Dermis microvascular lymphatic vessel endothelial cell (primary cell): ENCODE measurements around the gene FRMD4B. TPM values are rescaled to one million over a fixed set of nuclear protein-coding genes. Genes with fewer than 3 reads are reported as not detected.

Source experiments
- DNase-seq, 2 donors: peaks; one replicate each; pipeline versions ENCODE4 v3.0.0 to v3.0.0-alpha.2; 2010; ENCODE audit warnings: low read depth in 2 of 2
- total RNA-seq: library from RNA; depleted of rRNA; stranded (reverse); fragments of >200 nt; gene quantifications from 2 replicates; pipeline ENCODE4 v1.2.1, GENCODE V29; 2014

FRMD4B gene
- total RNA-seq, 1 donor from 2014 or later: 67.8 TPM

DNA sequence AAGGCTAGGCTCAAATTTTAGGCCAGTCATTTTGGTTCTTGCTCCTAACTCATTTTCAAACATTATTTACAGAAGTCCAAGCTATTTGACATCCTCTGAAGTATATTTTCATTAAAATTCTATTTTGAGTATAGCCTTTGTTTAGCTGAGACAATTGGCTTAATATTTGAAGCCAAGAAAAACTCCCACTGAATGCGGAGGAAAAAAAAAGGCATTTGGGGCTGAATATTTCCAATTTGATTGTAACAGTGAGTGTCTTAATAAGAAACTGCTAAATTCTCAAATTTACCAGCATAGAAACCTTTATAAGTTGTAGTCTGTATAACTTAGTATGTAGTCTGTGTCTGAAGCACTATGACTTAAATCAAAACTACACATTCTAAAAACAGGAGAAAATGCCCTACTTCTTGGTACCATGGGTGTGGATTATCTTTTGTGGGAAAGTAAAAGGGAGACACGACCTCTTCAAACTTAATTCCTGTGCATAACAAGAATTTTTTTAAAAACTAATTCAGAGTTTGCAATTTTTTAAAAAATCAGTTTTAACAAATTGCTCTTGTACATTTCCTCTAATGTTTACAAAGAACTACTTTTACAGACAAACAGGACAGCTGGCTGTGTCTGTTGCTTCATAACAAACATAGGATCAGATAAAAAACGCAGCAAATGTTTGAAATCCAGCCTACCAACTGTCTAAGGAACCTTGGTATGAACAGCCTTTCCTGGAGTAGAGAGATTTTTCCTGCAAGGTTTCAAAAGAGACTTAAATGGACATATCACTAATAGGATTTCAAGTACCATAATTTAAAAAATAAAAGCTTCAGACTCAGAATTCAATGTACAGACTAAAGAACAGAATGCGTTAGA is 210.8 kb downstream of the FRMD4B start:
- peak in 1 of 2 donors; percentile 27 for DNase-seq

DNA sequence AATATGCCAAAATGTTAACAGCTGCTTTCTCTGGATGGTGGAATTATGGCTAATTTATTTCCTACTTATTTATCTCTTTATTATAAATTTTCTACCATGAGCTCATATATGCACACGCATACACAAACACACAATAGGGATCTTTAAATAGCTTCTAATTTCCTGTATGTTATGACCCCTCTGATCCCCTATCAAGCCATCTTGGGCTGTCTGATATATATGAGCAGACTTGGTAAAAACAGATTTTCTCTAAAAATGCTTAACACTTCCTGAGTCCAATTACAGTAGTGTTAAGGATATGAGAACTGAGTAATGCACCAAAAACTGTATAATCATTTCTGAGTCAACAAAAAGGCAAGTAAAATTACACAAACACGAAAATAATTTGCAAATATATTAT is 211.4 kb downstream of the FRMD4B start:
- peak in 1 of 2 donors; percentile 76 for DNase-seq

DNA sequence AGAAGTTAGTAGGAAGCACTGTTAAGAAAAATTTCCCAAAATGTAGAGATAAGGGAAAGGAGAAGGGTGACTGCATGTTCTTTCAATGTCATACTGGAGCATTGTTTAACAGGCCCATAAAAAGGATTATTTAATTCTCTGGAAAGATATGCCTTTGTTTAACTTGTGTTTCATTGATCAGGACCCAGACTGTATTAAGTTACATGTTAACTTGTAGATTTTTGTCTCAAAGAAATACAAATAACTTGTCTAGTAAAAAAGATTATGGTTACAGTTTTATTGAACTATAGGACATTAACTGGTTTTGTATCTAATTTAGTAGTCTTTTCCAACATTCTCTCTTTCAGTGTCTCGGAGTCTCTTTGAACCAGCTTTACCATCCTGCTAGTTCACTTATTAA is 213.8 kb downstream of the FRMD4B start:
- no peak for DNase-seq

DNA sequence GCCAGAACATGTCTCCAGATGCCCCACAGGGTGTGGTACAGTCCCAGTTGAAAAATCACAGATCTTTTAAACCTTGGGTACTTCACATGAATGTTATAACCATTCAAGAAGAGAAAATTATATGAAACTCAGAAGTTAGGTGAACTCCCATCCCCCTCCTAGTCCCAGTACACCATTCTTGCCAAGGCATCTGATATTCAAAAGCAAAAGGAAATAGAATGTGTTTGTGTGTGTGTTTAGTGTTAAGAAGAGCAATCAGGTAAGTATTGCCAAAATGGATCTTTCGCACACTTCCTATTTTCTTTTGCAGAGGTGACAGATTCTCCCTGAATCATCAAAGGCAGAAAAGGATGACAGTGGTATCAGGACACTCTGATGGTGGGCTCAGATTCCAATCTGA is 219.4 kb downstream of the FRMD4B start:
- DNase-seq: no peak

DNA sequence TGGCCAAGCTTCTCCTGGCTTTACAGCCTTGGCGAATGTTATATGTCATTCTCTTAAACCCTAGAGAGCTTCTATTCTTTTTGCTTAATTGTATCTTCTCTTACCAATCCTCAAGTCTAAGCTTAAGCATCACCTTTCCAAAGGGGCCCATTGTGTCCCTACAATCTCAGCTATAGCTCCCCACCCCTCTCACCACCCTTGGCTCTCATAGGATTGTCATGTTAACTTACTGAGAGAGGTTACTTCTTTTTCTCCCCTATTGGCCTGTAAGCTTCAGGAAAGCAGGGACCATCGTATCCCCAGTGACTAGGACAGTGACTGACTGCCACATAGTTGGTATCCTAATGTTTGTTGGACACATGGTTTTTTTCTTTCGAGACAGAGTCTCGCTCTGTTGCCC is 220.1 kb downstream of the FRMD4B start:
- no peak for DNase-seq

DNA sequence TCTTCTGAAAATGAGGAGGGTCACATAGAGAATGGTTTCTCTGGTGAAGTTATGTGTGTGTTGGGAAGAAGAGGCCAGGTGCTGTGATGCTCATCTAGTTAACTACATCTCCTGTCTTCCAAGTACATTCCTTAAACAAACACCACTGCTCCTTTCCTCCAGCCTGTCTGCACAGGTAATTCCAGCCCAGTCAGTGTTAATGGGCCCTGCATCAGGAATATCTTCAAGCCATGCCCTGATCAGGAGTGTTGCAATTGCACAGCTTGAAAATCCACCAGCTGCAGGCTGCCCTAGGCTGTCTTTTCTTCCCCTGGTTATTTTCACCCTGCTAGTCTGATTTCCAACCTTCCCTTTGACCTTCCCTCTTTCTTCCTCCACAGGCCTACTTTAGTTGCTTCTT is 221.6 kb downstream of the FRMD4B start:
- no peak for DNase-seq

DNA sequence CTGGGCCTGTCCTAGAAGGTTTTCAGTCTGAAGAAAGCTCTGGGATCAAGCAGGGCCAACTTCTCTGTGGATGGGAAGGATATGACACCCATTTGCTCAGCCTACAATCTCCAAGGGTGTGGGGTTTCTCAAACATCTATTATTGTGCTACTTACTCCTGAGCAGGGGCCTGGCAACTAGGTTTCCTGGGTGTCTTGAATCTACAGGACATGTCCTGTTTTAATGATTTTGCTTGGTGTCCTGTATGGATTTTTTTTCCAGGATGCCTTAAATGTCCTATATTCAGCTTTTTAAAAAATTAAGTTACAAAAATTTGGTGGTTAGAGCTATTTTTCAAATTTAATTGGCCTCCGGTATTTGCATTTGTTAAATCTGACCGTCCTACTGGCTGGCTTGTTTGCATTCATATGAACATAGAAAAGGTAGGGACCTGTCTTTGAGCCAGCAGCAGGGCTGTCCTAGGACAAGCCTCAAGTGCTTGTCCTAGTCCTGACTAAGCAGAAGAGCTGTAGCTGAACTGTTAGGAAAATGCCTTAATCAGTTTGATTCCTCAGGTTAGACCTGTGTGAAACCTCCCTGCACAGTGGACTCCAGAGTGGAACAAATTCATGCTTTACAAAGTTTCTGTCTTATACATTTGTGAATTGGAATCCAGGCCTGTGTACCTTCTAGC is 223.4 kb downstream of the FRMD4B start:
- no peak for DNase-seq

DNA sequence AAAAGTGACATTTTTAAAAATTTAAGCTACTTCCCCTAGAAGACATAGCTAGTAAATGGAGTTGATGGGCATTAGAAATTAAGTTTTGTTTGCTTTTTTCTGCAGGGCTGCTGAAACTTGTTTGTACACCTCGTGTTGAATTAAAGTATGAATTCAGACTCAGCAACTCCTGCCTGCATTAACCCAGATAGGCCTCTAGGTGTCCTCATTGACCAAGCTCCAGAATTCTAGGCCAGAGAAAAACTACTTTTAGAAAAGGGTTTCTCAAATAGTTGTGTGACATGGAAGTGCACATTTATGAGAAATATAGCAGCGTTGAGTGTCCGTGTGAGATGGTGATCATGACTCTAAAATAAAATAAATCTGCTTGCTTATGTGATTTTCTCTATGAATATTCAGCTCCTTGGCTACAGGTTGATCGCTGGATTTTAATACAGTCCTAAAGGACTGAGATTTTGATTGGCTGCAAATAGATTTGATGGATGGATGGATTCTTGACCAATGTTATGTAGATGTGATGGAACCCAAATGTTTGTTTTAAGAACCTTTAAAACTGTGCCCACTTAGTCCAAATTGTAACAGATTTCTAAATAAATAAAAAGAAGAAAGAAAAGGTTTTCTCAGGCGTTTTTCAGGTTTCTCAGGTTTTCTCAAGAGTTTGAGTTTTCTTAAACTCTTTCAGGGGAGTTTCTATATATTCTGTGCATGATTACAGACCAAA is 224.1 kb downstream of the FRMD4B start:
- peak; percentile 43 to 65 for DNase-seq

DNA sequence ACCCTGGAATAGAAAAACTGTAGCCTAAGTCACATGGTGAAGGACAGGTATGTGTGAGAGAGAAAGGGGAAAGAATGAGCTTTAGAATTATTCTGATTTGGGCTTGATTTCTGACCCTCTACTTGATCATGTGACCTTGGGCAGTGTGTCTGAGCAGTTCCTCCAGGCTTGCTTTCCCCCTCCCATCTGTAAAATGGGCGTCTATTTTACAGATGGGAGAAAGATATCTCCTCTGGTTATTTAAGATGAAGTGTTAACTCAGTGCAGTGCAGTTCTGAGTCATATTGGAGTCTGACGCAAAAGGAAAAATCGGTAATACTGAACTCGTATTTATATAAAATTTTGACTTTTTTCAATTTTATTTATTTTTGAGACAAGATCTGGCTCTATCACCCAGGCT is 225.4 kb downstream of the FRMD4B start:
- DNase-seq: no peak

DNA sequence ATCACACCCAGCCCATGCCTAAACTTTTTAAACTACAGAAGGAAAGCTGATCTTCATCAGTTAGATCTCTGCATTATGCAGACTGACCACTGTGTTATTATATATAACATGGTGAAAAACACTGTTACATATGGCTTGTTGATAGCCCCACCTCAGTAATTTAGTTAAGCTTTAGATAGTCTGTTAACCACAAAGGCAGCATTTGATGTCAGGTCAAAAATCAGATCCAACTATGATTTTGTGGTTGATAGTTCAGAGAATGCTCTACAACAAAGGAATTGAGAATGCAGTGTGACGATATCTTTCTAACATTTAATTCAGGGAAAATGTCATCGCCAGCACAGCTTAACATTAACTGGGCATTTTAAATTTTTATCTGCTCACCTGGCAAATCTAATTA is 225.8 kb downstream of the FRMD4B start:
- no peak for DNase-seq

DNA sequence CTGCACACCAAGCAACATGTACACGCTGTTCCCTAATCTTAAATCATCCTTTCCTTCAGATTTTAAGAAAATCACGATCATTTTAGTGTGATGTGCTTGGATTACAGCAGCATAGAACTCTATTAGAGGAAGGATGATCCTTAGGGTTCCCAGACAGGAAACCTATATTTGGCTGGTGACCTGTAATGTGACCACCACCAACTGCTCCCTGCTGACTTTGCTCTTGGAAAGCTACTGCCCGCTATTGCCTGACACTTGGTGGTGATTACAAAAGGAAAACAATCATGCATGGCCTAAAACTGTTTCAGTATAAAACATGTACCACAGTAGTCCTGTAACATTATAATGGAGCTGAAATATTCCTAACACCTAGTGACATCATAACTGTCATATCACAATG is 236.3 kb downstream of the FRMD4B start:
- no peak for DNase-seq

DNA sequence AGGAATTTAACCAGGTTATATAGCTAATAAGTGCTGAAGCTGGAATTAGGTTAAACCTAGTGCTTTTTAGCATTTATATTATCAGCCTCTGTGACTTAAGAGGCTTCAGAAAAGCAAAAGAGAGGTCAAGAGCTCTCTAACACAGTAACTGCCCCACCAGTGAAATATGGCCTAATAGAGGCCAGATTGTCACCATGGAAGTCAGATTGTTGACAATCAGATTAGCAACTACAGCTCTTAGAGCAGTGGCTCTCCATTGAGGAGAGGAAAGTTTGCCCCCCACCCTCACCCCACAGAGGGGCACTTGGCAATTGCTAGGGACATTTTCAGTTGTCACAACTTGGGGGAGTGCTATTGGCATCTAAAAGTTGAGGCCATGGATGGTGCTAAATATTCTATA is 240.2 kb downstream of the FRMD4B start:
- DNase-seq: no peak

DNA sequence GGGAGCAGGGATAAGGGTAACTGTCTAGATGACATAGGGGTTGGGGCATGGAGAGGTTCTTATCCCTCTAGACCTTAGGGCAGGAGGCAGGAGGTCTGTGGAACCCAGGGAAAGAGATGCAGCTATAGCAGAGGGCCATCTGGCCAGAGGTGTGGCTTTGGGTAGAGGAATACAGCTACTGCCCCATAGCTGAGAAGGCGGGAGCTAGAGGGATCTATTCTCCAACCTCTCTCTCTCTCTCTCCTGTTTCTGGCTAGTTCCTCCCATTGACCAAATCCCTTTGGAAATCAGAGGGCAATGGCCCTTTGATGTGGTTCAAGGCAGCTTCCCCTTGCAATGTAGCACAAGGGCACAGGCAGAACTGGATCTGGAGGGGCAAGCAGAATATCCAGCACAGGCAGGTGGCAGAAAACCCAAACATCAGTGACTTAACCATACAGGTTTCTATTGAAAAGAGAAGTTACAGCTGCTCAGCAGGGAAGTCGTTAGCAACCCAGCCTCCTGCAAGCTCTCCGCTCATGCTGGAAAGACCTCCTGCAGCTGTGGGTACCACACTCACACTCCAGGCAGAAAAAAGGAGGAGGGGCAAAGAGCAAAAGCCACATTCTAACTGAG is 241.2 kb downstream of the FRMD4B start:
- no peak for DNase-seq

DNA sequence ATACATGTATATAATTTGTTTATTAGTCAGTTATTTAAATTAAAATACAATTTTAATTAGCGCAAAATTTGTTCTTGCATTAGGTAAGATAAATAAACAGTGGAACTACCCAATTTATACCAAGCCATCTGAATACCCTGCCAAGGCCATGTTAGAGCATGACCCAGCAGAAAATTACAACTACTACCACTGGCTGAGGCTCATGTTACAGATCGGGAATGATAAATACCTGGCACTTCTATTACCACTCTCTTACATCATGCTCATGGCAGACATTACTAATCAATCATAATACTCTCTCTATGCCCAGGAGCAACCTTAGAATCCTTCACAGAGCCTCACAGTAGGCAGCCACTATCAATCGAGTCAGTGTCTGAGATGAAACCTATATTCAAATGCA is 242.3 kb downstream of the FRMD4B start:
- DNase-seq: no peak

DNA sequence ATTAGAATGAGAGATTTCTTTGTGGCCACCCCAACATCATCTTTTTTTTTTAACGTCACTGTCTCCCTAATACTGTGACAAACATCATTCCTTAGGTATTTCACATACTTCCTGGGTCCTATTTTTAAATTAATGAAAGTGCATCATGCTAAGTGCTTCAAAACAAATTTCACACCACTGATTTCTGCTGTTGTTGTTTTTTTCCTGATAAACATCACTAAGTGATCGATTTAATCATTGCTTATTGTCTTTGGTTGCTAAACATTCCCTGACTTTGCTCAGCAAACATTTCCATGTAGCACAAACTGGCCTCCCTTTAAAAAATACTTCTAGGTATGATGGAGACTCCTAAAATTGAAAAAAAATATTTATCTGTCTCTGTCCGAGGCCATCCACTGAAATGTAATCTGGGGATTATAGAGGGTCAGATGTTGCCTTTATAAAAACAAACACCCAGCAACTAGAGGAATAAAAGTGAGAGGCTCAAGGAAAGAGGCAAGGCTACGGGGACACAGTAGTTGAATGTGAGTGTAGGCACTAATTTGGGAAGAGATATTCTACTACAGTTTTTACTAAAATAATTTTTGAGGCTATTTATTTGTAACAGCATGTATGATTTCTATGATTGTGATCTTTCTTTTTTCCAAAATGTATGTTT is 243.0 kb downstream of the FRMD4B start:
- DNase-seq: no peak

DNA sequence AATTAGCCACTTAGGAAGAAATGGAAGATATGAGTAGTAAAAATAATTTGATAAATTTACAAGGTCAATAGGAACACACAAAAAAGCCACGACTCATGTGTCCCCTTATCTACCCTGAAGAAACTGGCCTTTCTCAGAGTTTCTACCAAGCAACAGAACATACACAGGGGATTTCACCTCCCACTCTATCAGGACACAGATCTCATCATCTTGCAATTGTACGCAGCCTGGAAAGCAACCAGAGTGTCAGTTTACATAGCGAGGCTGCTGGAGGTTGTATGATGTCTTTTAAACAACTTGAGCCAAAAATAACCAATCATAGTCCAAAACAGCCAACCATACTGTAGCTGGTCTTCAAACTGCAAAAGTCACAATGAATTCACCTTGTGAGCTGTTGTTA is 243.8 kb downstream of the FRMD4B start:
- peak in 1 of 2 donors; percentile 6 for DNase-seq

DNA sequence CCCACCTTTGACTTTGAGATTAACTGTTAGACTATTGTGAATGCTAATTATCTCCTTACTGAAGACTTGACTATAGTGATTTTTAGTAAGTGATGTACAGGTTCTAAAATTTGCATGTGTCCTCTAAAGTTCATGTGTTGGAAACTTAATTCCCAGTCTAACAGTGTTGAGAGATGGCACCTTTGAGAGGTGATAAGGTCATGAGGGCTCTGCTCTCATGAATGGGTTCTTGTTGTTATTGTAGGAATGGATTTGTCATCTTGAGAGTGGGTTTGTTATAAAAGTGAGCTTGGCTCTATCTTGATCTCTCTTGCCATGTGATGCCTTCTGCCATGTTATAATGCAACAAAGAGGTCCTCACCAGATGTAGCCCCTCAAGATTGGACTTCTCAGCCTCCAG is 244.6 kb downstream of the FRMD4B start:
- DNase-seq: no peak

DNA sequence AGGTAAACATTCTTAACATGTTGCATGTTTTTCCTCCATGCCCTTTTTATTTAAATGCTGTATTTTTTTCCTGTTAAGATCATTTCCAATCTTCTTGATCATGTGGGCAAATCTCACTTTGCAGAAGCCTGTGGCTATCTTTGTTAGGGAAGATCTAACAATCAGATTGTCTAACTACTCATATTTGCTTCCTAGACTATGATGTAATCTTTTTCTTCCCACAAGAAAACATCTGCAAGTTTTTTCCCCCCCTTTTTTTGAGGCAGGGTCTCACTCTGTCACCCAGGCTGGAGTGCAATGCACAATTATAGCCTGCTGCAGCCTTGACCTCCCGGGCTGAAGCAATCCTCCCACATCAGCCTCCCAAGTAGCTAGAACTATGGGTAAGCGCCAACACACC is 248.5 kb downstream of the FRMD4B start:
- DNase-seq: no peak

DNA sequence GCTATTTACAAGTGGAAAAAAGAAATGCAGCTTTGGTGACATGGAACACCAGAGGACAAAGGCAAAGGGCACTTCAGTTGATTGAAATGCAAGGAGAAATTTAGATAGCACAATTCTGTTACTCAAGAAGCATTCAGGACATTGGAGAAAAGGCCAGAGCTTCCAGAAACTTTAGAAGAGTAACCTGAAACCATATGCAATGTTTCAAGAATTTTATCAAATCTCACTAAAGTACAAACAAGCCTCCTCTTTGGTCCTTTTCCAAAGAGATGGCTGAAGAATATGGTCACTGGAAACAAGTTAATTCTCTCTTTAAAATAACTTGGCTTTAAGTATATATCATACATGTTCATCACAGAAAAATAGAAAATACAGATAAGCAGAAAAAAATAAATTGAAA is 248.9 kb downstream of the FRMD4B start:
- no peak for DNase-seq

DNA sequence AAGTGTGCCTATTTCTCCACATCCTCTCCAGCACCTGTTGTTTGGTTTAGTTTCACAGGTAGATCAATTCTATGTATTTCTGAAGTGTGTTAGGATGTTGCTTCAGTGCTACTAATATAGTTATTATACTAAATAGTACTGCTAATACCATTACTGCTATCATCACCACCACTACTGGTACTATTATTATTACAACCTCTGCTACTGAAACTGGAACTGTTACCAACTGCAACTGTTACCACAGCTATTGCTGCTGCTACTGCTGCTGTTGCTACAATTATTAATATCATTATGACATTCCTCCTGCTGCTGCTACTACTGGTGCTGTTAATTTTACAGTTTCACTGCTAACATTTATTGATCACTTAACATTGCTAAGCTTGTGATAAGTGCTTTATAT is 255.2 kb downstream of the FRMD4B start:
- no peak for DNase-seq

DNA sequence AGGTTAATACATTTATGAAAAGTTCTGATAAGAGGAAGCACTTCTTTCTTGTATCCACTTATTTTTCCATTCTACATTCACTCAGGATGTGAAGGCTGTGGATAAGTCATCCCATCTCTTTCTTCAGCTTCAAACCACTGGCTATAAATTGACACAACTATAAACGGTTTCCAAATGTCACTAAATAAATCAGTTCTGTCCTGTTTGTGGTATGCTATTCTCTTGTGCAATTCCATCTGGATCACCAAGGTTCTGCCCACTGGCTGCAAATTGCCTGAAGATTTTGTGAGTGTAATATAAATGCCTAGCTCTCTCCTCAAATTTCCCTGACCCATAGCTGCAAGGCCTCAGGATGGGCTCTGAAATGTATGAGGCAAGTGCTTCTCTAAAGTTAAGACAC is 256.4 kb downstream of the FRMD4B start:
- no peak for DNase-seq

DNA sequence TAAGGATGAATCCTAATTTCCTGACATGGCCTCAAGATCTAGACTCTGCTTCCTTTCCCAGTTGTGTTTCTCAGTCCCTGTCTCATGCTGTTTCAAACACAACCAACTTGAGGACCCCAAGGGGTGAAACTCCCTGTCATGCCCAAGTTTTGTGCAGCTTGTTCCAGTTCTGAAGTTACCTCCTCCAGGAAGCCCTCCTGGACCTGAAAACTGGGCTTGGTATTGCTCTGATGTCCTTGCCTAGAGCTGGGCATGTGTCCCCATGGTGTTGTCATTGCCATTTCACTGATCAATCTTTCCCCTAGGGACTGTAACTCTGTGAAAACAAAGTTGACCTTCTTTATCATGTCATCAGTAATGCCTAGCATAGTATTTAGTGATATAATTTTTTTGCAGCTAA is 257.4 kb downstream of the FRMD4B start:
- no peak for DNase-seq
